TTC549 (cell line): ENCODE measurements around the gene HASPIN.

ENCODE experiments used
- FAIRE-seq: peaks from 2 replicates; lab custom pipeline; 2012; peaks lifted over from hg19 to GRCh38; lab: Jason Lieb, UNC

The HASPIN gene

GRCh38 chr17:3739422-3740124, 15.9 kb downstream of the HASPIN start:
- FAIRE-seq: no peak

GRCh38 chr17:3740611-3741073, 16.9 kb downstream of the HASPIN start:
- no peak for FAIRE-seq

GRCh38 chr17:3744014-3744413, 20.3 kb downstream of the HASPIN start:
- no peak for FAIRE-seq

GRCh38 chr17:3745071-3745470, 21.4 kb downstream of the HASPIN start:
- no peak for FAIRE-seq

- no peak for FAIRE-seq
Measured at GRCh38 chr17:3747805-3748204, 24.1 kb downstream of the HASPIN start.

- no peak for FAIRE-seq
Measured at GRCh38 chr17:3748576-3748975, 24.9 kb downstream of the HASPIN start.

- FAIRE-seq: no peak
Measured at GRCh38 chr17:3750296-3750695, 26.6 kb downstream of the HASPIN start.

- FAIRE-seq: no peak
Measured at GRCh38 chr17:3750926-3751325, 27.2 kb downstream of the HASPIN start.

- FAIRE-seq: no peak
Measured at GRCh38 chr17:3751836-3752235, 28.1 kb downstream of the HASPIN start.

GRCh38 chr17:3753624-3754023, 29.9 kb downstream of the HASPIN start:
- FAIRE-seq: no peak

- no peak for FAIRE-seq
Measured at GRCh38 chr17:3754066-3754457, 30.4 kb downstream of the HASPIN start.

- no peak for FAIRE-seq
Measured at GRCh38 chr17:3754458-3755334, 31.0 kb downstream of the HASPIN start.

GRCh38 chr17:3755335-3756030, 31.8 kb downstream of the HASPIN start:
- FAIRE-seq: no peak

- FAIRE-seq: no peak
Measured at GRCh38 chr17:3759597-3760216, 36.0 kb downstream of the HASPIN start.

- no peak for FAIRE-seq
Measured at GRCh38 chr17:3761036-3761917, 37.6 kb downstream of the HASPIN start.

GRCh38 chr17:3761918-3762380, 38.2 kb downstream of the HASPIN start:
- no peak for FAIRE-seq

- FAIRE-seq: no peak
Measured at GRCh38 chr17:3762922-3763776, 39.4 kb downstream of the HASPIN start.

- FAIRE-seq: no peak
Measured at GRCh38 chr17:3763777-3764170, 40.1 kb downstream of the HASPIN start.

GRCh38 chr17:3765981-3766380, 42.3 kb downstream of the HASPIN start:
- no peak for FAIRE-seq

GRCh38 chr17:3766779-3767178, 43.1 kb downstream of the HASPIN start:
- no peak for FAIRE-seq
